Stimulated activated CD4-positive, alpha-beta T cell treated with anti-CD3 and anti-CD28 coated beads, Interleukin-1b, Interleukin-23, amount 100 ng/mL, for 4 hours (primary cell): Measurements from ENCODE around the gene DENND4A.
A peak's percentile ranks its signal among the peaks of the same experiment; 100 is the strongest.
"Not testable (repeated sequence)": the region's sequence is repeated elsewhere in the genome, so short reads cannot be mapped to it uniquely, and the experiment has no call there.

Experiments
- DNase-seq, 2 donors: peaks; one replicate each; pipeline ENCODE4 v3.0.0-alpha.2; 2020; ENCODE audit warnings: low read depth in 2 of 2

DENND4A gene

GRCh38 chr15:65818927-65819562 lies 27.0 kb upstream of the DENND4A start:
- DNase-seq = no peak

GRCh38 chr15:65816441-65816840 lies 24.3 kb upstream of the DENND4A start:
- no peak for DNase-seq

GRCh38 chr15:65816008-65816407 lies 23.9 kb upstream of the DENND4A start:
- not testable (repeated sequence) for DNase-seq

GRCh38 chr15:65814271-65814670 lies 22.2 kb upstream of the DENND4A start:
- not testable (repeated sequence) for DNase-seq

- DNase-seq = no peak
Measured at GRCh38 chr15:65812916-65813315, 20.8 kb upstream of the DENND4A start.

GRCh38 chr15:65812467-65812866 lies 20.4 kb upstream of the DENND4A start:
- DNase-seq = no peak

GRCh38 chr15:65811835-65812234 lies 19.7 kb upstream of the DENND4A start:
- no peak for DNase-seq

GRCh38 chr15:65811011-65811733 lies 19.1 kb upstream of the DENND4A start:
- not testable (repeated sequence) for DNase-seq

- DNase-seq = no peak
Measured at GRCh38 chr15:65806397-65806796, 14.3 kb upstream of the DENND4A start.

GRCh38 chr15:65805019-65805745 lies 13.1 kb upstream of the DENND4A start:
- no peak for DNase-seq

- no peak for DNase-seq
Measured at GRCh38 chr15:65804252-65804931, 12.3 kb upstream of the DENND4A start.

- DNase-seq = no peak
Measured at GRCh38 chr15:65801229-65801805, 9.2 kb upstream of the DENND4A start.

- DNase-seq = no peak
Measured at GRCh38 chr15:65796610-65797078, 4.6 kb upstream of the DENND4A start.

GRCh38 chr15:65795663-65796216 lies 3.6 kb upstream of the DENND4A start:
- DNase-seq = no peak

GRCh38 chr15:65793818-65794104 lies 1.7 kb upstream of the DENND4A start:
- DNase-seq = no peak

GRCh38 chr15:65792988-65793817 lies 1.1 kb upstream of the DENND4A start:
- no peak for DNase-seq

- peak in 1 of 2 donors; percentile 12 for DNase-seq
Measured at GRCh38 chr15:65791335-65792137, 557 bp downstream of the DENND4A start.

GRCh38 chr15:65790694-65791334 lies 1.3 kb downstream of the DENND4A start:
- no peak for DNase-seq

- no peak for DNase-seq
Measured at GRCh38 chr15:65789759-65790425, 2.2 kb downstream of the DENND4A start.
